RWPE2 (cell line): Measurements from ENCODE around the gene CABLES2.
A peak's percentile ranks its signal among the peaks of the same experiment; 100 is the strongest.

Source experiments
- ATAC-seq: fragments of 200-7000 bp; cut with Tn5 transposase; 3 replicates; pipeline ENCODE4 v1.9.1; 2021; ENCODE audit warnings: low read depth
- DNase-seq: peaks from one replicate; pipeline ENCODE4 v3.0.0-alpha.2; 2020; ENCODE audit warnings: low spot score
- H3K27ac ChIP-seq: fragments of 450-650 bp; 2 replicates; pipeline ENCODE4 v1.5.1; 2017; ENCODE audit warnings: mild to moderate bottlenecking; ENCODE audit not compliant: poor library complexity, severe bottlenecking
- H3K27me3 ChIP-seq: fragments of 250-450 bp; sonication (Bioruptor Pico); 2 replicates; pipeline ENCODE4 v1.5.1; 2021; ENCODE audit warnings: mild to moderate bottlenecking, moderate library complexity; ENCODE audit not compliant: insufficient read depth, poor library complexity, severe bottlenecking
- H3K36me3 ChIP-seq: fragments of 250-450 bp; sonication (Bioruptor Pico); 2 replicates; pipeline ENCODE4 v1.5.1; 2020; ENCODE audit warnings: low read depth, mild to moderate bottlenecking, moderate library complexity
- H3K4me1 ChIP-seq: fragments of 250-450 bp; sonication (Bioruptor Pico); 2 replicates; pipeline ENCODE4 v1.5.1; 2021; ENCODE audit warnings: mild to moderate bottlenecking, moderate library complexity; ENCODE audit not compliant: insufficient read depth, poor library complexity, severe bottlenecking
- H3K4me3 ChIP-seq: fragments of 250-450 bp; sonication (Bioruptor Pico); 2 replicates; pipeline ENCODE4 v1.5.1; 2021; ENCODE audit warnings: mild to moderate bottlenecking, moderate library complexity; ENCODE audit not compliant: severe bottlenecking
- H3K9me3 ChIP-seq: fragments of 250-450 bp; sonication (Bioruptor Pico); 2 replicates; pipeline ENCODE4 v1.5.1; 2021; ENCODE audit warnings: mild to moderate bottlenecking, moderate library complexity; ENCODE audit not compliant: severe bottlenecking
- CTCF ChIP-seq: fragments of 450-650 bp; IDR thresholded peaks from one replicate; pipeline ENCODE4 v1.5.1; 2017; ENCODE audit warnings: mild to moderate bottlenecking, moderate library complexity; ENCODE audit not compliant: poor library complexity, severe bottlenecking

CABLES2 gene

GRCh38 chr20:62392621-62393334, 14.3 kb downstream of the CABLES2 start:
- DNase-seq (peak; percentile 86), ATAC-seq (peak; percentile 10; the same call in 2 of the 3 replicates)
- Histone ChIP-seq H3K4me1 (peaks cover 8% of the 10 kb centered on the region), H3K4me3 (no peak overlapping the region), H3K27ac (no peak overlapping the region), H3K27me3 (no peaks in the 10 kb centered on the region), H3K9me3 (no peaks in the 10 kb centered on the region), H3K36me3 (peaks cover 36% of the 10 kb centered on the region)
- no peak for TF ChIP-seq CTCF

- no peak overlapping the region for H3K4me3 ChIP-seq
- no peak for ATAC-seq
- H3K36me3 ChIP-seq = peaks cover 41% of the 10 kb centered on the region
- peaks cover 8% of the 10 kb centered on the region for H3K4me1 ChIP-seq
- H3K27me3 ChIP-seq = no peaks in the 10 kb centered on the region
- DNase-seq = peak; percentile 85
- no peak overlapping the region for H3K27ac ChIP-seq
- H3K9me3 ChIP-seq = no peaks in the 10 kb centered on the region
- no peak for TF ChIP-seq CTCF
Measured at GRCh38 chr20:62392077-62392418, 15.0 kb downstream of the CABLES2 start.

GRCh38 chr20:62391165-62392076, 15.7 kb downstream of the CABLES2 start:
- H3K9me3 ChIP-seq = no peaks in the 10 kb centered on the region
- no peak overlapping the region for H3K4me3 ChIP-seq
- H3K27ac ChIP-seq = no peak overlapping the region
- no peak for TF ChIP-seq CTCF
- ATAC-seq (no peak), DNase-seq (peak; percentile 86)
- H3K27me3 ChIP-seq = no peaks in the 10 kb centered on the region
- peaks cover 41% of the 10 kb centered on the region for H3K36me3 ChIP-seq
- peaks cover 8% of the 10 kb centered on the region for H3K4me1 ChIP-seq

GRCh38 chr20:62390317-62391164, 16.5 kb downstream of the CABLES2 start:
- no peaks in the 10 kb centered on the region for H3K27me3 ChIP-seq
- no peak for ATAC-seq
- H3K36me3 ChIP-seq = peaks cover 42% of the 10 kb centered on the region
- no peak overlapping the region for H3K27ac ChIP-seq
- no peak overlapping the region for H3K4me3 ChIP-seq
- H3K4me1 ChIP-seq = peaks cover 9% of the 10 kb centered on the region
- no peak for DNase-seq
- no peaks in the 10 kb centered on the region for H3K9me3 ChIP-seq
- TF ChIP-seq CTCF = no peak
